ENCODE measurements around the gene COX8C. TPM values are rescaled to one million over a fixed set of nuclear protein-coding genes. Genes with fewer than 3 reads are reported as not detected.

The COX8C gene
- total and polyA plus RNA-seq, 2 of the 8 experiments (the other 6 are each of a cell fraction or from before 2014, with no cell fraction given) = not detected

Small RNA genes lying within 50 kb of the gene (small RNA-seq; reads per million reads assigned to genes)
- gene RF00019 (ENCODE audit: insufficient read depth) = not detected

Other genes with a start within 250 kb of the COX8C start
- 143 and 148 TPM in 2 replicates for gene ITPK1, start 231.3 kb upstream of the COX8C start, total RNA-seq (2021; fragmentation: NEBNext Ultra II Directional; extraction: Animal tissue kit (Norgen Biotek cat#: 25700))
- 108 and 114 TPM in 2 replicates for gene ITPK1, start 231.3 kb upstream of the COX8C start, polyA plus RNA-seq (2011; rRNA removed)
- gene MOAP1, start 162.3 kb upstream of the COX8C start, total RNA-seq (2021; fragmentation: NEBNext Ultra II Directional; extraction: Animal tissue kit (Norgen Biotek cat#: 25700)) = 17.3 and 18.3 TPM in 2 replicates
- gene MOAP1, start 162.3 kb upstream of the COX8C start, polyA plus RNA-seq (2011; rRNA removed) = 15.8 and 20.1 TPM in 2 replicates
- gene LYSET, start 161.9 kb upstream of the COX8C start, total RNA-seq (2021; fragmentation: NEBNext Ultra II Directional; extraction: Animal tissue kit (Norgen Biotek cat#: 25700)) = 26.9 and 27.5 TPM in 2 replicates
- 13.2 and 26.2 TPM in 2 replicates for gene LYSET, start 161.9 kb upstream of the COX8C start, polyA plus RNA-seq (2011; rRNA removed)
- gene GON7, start 140.1 kb upstream of the COX8C start, total RNA-seq (2021; fragmentation: NEBNext Ultra II Directional; extraction: Animal tissue kit (Norgen Biotek cat#: 25700)) = 8.8 and 9.9 TPM in 2 replicates
- 2.9 and 3.8 TPM in 2 replicates for gene GON7, start 140.1 kb upstream of the COX8C start, polyA plus RNA-seq (2011; rRNA removed)
- gene UBR7, start 139.9 kb upstream of the COX8C start, total RNA-seq (2021; fragmentation: NEBNext Ultra II Directional; extraction: Animal tissue kit (Norgen Biotek cat#: 25700)) = 28.4 and 29.4 TPM in 2 replicates
- 16.4 and 20.1 TPM in 2 replicates for gene UBR7, start 139.9 kb upstream of the COX8C start, polyA plus RNA-seq (2011; rRNA removed)
- gene BTBD7, start 14.1 kb upstream of the COX8C start, total RNA-seq (2021; fragmentation: NEBNext Ultra II Directional; extraction: Animal tissue kit (Norgen Biotek cat#: 25700)) = 46.1 and 48.6 TPM in 2 replicates
- 10.8 and 12.1 TPM in 2 replicates for gene BTBD7, start 14.1 kb upstream of the COX8C start, polyA plus RNA-seq (2011; rRNA removed)
- gene UNC79, start 83.8 kb downstream of the COX8C start, total RNA-seq (2021; fragmentation: NEBNext Ultra II Directional; extraction: Animal tissue kit (Norgen Biotek cat#: 25700)) = 2.3 and 2.5 TPM in 2 replicates
- gene UNC79, start 83.8 kb downstream of the COX8C start, polyA plus RNA-seq (2011; rRNA removed) = 1.5 and 1.8 TPM in 2 replicates

Data from H1 (cell line).